K562 (cell line): ENCODE data around the gene GNPTAB.

Source experiments
- CHD4 ChIP-seq: fragments of 200-600 bp; sonication (generic); IDR thresholded peaks from 3 replicates; pipeline ENCODE4 v1.6.1; 2012; ENCODE audit warnings: low read depth, mild to moderate bottlenecking, mixed read lengths, low read length, inconsistent platforms; ENCODE audit not compliant: insufficient read depth, insufficient replicate concordance, poor library complexity, severe bottlenecking
- COPS2 ChIP-seq: fragments of 450-650 bp; conservative IDR thresholded peaks from 2 replicates; pipeline ENCODE4 v1.6.1; 2016; ENCODE audit warnings: mild to moderate bottlenecking, moderate library complexity
- HNRNPL ChIP-seq: fragments of 200-400 bp; formaldehyde crosslinking; IDR thresholded peaks from 2 replicates; pipeline ENCODE4 v1.6.1; 2017; ENCODE audit warnings: low read depth, mild to moderate bottlenecking, low read length
- PHB2 ChIP-seq: fragments of 450-650 bp; IDR thresholded peaks from 2 replicates; pipeline ENCODE4 v1.6.1; 2017; ENCODE audit warnings: low read depth
- TF ChIP-seq, protein P1 (sequence below), 2 experiments: fragments of 450-650 bp; IDR thresholded peaks; 2 replicates each; pipeline ENCODE4 v1.6.1; 2016
- TF ChIP-seq, protein P2 (sequence below): fragments of 450-650 bp; IDR thresholded peaks from 2 replicates; pipeline ENCODE4 v1.6.1; 2017; ENCODE audit warnings: antibody characterized with exemption, mild to moderate bottlenecking
- TF ChIP-seq, protein P3 (sequence below): sonication (generic); formaldehyde crosslinking; IDR thresholded peaks from 2 replicates; pipeline ENCODE4 v1.8.0; 2022; ENCODE audit warnings: missing genetic modification reagents, mild to moderate bottlenecking, borderline replicate concordance
- TF ChIP-seq, protein P4 (sequence below), 3 experiments: IDR thresholded peaks in 2 of 3; conservative IDR thresholded peaks in 1 of 3; 2 replicates each; pipeline ENCODE4 v1.5.1; 2011 to 2012; ENCODE audit warnings: low read length in 3 of 3, mild to moderate bottlenecking in 3 of 3, control low read depth in 2 of 3, improper control_type of control experiment in 1 of 3, inconsistent platforms in 1 of 3, low read depth in 1 of 3, mixed read lengths in 1 of 3, moderate library complexity in 1 of 3; ENCODE audit not compliant: insufficient read depth in 2 of 3

DNA sequence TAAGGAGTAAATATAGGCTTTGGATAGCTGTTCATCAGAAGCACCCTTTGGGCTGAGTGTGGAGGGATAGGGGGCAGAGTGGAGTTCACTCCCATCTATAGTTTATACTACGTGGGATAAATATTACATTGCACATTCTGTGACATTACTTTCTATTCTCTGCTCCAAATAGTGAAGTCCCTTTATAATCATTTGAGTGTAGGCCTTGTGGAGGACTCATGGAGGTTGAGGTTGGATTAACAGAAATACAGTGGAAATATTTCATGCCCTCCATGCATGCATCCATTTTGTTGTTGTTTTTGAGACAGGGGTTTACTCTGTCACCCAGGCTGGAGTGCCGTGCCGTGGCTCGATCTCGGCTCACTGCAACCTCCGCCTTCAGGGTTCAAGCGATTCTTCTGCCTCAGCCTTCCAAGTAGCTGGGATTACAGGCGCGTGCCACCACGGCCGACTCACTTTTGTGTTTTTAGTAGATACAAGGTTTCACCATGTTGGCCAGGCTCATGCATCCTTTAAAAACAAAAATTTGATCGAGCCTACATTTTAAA is 131.9 kb downstream of the GNPTAB start:
- TF ChIP-seq COPS2 (no peak), PHB2 (no peak), HNRNPL (no peak), CHD4 (no peak)
- TF ChIP-seq, protein P1, sequence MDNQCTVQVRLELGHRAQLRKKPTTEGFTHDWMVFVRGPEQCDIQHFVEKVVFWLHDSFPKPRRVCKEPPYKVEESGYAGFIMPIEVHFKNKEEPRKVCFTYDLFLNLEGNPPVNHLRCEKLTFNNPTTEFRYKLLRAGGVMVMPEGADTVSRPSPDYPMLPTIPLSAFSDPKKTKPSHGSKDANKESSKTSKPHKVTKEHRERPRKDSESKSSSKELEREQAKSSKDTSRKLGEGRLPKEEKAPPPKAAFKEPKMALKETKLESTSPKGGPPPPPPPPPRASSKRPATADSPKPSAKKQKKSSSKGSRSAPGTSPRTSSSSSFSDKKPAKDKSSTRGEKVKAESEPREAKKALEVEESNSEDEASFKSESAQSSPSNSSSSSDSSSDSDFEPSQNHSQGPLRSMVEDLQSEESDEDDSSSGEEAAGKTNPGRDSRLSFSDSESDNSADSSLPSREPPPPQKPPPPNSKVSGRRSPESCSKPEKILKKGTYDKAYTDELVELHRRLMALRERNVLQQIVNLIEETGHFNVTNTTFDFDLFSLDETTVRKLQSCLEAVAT (IDR thresholded peaks at IDR 0.05) = no peak
- TF ChIP-seq, protein P2, sequence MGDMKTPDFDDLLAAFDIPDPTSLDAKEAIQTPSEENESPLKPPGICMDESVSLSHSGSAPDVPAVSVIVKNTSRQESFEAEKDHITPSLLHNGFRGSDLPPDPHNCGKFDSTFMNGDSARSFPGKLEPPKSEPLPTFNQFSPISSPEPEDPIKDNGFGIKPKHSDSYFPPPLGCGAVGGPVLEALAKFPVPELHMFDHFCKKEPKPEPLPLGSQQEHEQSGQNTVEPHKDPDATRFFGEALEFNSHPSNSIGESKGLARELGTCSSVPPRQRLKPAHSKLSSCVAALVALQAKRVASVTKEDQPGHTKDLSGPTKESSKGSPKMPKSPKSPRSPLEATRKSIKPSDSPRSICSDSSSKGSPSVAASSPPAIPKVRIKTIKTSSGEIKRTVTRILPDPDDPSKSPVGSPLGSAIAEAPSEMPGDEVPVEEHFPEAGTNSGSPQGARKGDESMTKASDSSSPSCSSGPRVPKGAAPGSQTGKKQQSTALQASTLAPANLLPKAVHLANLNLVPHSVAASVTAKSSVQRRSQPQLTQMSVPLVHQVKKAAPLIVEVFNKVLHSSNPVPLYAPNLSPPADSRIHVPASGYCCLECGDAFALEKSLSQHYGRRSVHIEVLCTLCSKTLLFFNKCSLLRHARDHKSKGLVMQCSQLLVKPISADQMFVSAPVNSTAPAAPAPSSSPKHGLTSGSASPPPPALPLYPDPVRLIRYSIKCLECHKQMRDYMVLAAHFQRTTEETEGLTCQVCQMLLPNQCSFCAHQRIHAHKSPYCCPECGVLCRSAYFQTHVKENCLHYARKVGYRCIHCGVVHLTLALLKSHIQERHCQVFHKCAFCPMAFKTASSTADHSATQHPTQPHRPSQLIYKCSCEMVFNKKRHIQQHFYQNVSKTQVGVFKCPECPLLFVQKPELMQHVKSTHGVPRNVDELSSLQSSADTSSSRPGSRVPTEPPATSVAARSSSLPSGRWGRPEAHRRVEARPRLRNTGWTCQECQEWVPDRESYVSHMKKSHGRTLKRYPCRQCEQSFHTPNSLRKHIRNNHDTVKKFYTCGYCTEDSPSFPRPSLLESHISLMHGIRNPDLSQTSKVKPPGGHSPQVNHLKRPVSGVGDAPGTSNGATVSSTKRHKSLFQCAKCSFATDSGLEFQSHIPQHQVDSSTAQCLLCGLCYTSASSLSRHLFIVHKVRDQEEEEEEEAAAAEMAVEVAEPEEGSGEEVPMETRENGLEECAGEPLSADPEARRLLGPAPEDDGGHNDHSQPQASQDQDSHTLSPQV = no peak; the same call in 1 of the 2 replicates
- TF ChIP-seq, protein P3, sequence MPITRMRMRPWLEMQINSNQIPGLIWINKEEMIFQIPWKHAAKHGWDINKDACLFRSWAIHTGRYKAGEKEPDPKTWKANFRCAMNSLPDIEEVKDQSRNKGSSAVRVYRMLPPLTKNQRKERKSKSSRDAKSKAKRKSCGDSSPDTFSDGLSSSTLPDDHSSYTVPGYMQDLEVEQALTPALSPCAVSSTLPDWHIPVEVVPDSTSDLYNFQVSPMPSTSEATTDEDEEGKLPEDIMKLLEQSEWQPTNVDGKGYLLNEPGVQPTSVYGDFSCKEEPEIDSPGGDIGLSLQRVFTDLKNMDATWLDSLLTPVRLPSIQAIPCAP (CRISPR knock-in tag) = no peak
- TF ChIP-seq, protein P4, sequence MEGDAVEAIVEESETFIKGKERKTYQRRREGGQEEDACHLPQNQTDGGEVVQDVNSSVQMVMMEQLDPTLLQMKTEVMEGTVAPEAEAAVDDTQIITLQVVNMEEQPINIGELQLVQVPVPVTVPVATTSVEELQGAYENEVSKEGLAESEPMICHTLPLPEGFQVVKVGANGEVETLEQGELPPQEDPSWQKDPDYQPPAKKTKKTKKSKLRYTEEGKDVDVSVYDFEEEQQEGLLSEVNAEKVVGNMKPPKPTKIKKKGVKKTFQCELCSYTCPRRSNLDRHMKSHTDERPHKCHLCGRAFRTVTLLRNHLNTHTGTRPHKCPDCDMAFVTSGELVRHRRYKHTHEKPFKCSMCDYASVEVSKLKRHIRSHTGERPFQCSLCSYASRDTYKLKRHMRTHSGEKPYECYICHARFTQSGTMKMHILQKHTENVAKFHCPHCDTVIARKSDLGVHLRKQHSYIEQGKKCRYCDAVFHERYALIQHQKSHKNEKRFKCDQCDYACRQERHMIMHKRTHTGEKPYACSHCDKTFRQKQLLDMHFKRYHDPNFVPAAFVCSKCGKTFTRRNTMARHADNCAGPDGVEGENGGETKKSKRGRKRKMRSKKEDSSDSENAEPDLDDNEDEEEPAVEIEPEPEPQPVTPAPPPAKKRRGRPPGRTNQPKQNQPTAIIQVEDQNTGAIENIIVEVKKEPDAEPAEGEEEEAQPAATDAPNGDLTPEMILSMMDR (IDR thresholded peaks at IDR 0.05 in 2 of 3, conservative IDR thresholded peaks at IDR 0.05 in 1 of 3; ENCODE audit: insufficient read depth in 2 of 3, low read depth in 1 of 3, low read length in 3 of 3) = peak in 2 of 3 experiments; percentile 36 to 40; a peak in 3 of 6 replicates
